Measurements from ENCODE around the gene PTPN14.

DNA sequence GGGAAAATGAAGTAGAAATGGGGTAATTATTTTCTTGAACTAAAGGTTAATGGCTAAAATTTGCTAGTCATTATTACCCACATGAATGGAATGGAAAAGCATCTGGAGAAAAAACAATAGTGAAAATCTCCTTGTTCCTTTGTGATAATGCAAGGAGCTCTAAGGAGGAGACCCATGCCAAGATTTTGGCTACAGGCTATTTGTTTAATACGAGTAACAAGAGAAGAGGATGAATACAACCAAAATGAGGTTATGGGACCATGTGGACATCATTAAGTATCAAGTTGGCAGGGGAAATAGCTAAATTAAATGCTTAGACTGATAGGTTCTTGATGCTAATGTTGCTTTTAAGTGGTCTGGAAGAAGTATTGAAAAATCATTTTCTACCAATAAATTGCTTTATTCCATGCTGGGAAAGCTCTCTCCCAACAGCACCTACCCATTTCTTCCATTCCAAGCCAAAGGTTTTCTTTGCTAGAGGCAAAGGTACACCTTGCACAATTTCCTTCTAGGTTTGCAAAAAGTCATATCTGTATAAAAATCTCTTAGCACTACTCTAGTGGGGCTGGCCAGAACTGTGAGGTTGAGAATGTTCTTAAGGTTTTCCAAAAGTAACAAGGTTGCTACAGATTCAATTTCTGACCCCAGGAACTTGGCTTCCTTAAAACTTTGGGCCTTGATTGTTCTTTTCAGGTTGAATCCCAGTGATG, 170.3 kb downstream of the PTPN14 start:
- TF ChIP-seq, protein P1, sequence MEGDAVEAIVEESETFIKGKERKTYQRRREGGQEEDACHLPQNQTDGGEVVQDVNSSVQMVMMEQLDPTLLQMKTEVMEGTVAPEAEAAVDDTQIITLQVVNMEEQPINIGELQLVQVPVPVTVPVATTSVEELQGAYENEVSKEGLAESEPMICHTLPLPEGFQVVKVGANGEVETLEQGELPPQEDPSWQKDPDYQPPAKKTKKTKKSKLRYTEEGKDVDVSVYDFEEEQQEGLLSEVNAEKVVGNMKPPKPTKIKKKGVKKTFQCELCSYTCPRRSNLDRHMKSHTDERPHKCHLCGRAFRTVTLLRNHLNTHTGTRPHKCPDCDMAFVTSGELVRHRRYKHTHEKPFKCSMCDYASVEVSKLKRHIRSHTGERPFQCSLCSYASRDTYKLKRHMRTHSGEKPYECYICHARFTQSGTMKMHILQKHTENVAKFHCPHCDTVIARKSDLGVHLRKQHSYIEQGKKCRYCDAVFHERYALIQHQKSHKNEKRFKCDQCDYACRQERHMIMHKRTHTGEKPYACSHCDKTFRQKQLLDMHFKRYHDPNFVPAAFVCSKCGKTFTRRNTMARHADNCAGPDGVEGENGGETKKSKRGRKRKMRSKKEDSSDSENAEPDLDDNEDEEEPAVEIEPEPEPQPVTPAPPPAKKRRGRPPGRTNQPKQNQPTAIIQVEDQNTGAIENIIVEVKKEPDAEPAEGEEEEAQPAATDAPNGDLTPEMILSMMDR (IDR thresholded peaks at IDR 0.05; ENCODE audit: low read length): no peak
- TF ChIP-seq EZH2 (optimal IDR thresholded peaks at IDR 0.05; ENCODE audit: low read depth, low read length): no peak
